ENCODE measurements around the gene TOB1.

The TOB1 gene

DNA sequence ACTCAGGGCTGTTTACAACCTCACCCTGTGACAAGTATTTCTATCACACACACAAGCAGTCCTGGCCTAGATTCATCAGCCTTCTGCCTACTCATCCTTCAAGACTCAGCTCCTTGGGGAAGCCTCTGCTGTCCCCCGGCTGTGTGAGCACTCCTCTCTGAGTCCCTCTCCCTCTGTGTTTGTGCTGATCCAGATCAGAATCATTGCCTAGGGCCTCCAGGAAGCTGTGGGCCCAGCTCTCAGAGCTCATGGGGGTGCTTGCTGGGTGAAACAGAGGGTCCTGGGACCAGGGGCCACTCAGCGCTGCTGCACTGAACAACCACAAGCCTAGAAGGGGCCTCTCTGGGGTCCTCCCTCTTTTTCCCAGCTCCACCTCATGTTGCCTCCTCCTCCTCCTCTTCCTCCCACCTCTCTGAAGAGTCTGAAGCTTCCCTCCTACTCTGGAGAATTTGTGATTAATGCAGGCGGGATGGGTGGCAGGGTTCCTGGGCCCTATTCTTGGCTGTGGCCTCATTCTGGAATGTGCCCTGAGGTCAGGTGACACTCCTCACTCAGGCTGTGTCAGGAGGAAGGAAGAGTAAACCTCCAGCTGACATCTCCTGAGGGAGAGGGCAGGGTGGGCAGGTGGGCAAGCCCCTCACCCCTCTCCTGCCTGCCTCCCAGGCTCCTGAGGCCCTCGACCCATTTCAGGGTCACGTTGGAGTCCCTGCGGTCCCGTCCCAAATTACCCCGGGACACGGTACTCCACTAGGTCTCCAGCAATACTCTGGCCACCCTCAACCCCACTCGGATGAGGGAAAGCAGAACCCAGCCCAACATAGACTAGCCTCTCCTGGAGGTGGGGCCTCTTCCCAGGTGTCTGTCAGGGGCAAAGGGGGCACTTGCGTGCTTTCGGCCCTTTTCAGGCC lies 20.7 kb downstream of the TOB1 start:
- TF ChIP-seq, protein P1, sequence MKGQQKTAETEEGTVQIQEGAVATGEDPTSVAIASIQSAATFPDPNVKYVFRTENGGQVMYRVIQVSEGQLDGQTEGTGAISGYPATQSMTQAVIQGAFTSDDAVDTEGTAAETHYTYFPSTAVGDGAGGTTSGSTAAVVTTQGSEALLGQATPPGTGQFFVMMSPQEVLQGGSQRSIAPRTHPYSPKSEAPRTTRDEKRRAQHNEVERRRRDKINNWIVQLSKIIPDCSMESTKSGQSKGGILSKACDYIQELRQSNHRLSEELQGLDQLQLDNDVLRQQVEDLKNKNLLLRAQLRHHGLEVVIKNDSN (IDR thresholded peaks at IDR 0.05): peak; percentile 53
- TF ChIP-seq ZBTB7A (IDR thresholded peaks at IDR 0.05; ENCODE audit: low read depth): no peak

DNA sequence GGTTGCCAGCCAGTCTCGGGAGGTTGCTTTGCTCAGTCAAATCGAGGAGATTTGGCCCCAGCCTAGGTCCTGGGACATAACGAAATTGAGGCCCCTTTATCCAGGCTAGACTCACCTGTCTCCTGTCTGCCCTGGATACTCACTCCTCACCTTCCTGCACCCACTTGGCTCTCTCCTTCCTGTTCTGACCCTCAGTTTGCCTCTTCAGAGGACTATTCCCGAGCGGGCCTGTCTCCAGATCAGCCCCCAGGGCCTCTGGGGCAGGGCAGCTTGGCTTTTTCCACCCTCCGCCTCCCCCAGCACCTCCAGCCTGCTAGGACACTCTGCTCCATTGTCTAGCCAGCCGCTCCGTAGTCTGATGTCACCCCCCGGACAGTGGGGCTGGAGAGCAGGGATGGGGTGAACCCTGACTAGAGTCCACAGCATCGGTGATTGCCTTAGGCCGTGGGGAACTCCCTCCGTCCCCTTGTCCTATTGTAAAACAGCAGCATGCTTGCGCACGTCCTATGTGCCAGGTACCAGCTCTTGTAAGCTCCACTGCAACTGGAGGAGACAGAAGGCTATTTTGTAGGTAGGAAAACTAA lies 21.9 kb downstream of the TOB1 start:
- TF ChIP-seq RAD21 (IDR thresholded peaks at IDR 0.05; ENCODE audit: low read depth) (no peak), NFIC (IDR thresholded peaks at IDR 0.05) (no peak), FOXM1 (IDR thresholded peaks at IDR 0.05; ENCODE audit: borderline replicate concordance, low read depth) (no peak), CREB1 (IDR thresholded peaks at IDR 0.05; ENCODE audit: low read depth) (no peak), ZBTB7A (IDR thresholded peaks at IDR 0.05; ENCODE audit: low read depth) (no peak), TCF12 (IDR thresholded peaks at IDR 0.05; ENCODE audit: low read depth) (no peak), CEBPB (IDR thresholded peaks at IDR 0.05) (no peak), EP300 (IDR thresholded peaks at IDR 0.05; ENCODE audit: borderline replicate concordance) (no peak), TEAD4 (IDR thresholded peaks at IDR 0.05) (no peak), TAF1 (IDR thresholded peaks at IDR 0.05; ENCODE audit: low read depth) (no peak), EGR1 (IDR thresholded peaks at IDR 0.05) (no peak), YY1 (IDR thresholded peaks at IDR 0.05; ENCODE audit: low read depth) (no peak)
- TF ChIP-seq, protein P2, sequence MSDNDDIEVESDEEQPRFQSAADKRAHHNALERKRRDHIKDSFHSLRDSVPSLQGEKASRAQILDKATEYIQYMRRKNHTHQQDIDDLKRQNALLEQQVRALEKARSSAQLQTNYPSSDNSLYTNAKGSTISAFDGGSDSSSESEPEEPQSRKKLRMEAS (IDR thresholded peaks at IDR 0.05): no peak
- TF ChIP-seq, protein P3, sequence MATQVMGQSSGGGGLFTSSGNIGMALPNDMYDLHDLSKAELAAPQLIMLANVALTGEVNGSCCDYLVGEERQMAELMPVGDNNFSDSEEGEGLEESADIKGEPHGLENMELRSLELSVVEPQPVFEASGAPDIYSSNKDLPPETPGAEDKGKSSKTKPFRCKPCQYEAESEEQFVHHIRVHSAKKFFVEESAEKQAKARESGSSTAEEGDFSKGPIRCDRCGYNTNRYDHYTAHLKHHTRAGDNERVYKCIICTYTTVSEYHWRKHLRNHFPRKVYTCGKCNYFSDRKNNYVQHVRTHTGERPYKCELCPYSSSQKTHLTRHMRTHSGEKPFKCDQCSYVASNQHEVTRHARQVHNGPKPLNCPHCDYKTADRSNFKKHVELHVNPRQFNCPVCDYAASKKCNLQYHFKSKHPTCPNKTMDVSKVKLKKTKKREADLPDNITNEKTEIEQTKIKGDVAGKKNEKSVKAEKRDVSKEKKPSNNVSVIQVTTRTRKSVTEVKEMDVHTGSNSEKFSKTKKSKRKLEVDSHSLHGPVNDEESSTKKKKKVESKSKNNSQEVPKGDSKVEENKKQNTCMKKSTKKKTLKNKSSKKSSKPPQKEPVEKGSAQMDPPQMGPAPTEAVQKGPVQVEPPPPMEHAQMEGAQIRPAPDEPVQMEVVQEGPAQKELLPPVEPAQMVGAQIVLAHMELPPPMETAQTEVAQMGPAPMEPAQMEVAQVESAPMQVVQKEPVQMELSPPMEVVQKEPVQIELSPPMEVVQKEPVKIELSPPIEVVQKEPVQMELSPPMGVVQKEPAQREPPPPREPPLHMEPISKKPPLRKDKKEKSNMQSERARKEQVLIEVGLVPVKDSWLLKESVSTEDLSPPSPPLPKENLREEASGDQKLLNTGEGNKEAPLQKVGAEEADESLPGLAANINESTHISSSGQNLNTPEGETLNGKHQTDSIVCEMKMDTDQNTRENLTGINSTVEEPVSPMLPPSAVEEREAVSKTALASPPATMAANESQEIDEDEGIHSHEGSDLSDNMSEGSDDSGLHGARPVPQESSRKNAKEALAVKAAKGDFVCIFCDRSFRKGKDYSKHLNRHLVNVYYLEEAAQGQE (IDR thresholded peaks at IDR 0.05; ENCODE audit: low read depth): no peak
- TF ChIP-seq, protein P1 (IDR thresholded peaks at IDR 0.05): no peak

DNA sequence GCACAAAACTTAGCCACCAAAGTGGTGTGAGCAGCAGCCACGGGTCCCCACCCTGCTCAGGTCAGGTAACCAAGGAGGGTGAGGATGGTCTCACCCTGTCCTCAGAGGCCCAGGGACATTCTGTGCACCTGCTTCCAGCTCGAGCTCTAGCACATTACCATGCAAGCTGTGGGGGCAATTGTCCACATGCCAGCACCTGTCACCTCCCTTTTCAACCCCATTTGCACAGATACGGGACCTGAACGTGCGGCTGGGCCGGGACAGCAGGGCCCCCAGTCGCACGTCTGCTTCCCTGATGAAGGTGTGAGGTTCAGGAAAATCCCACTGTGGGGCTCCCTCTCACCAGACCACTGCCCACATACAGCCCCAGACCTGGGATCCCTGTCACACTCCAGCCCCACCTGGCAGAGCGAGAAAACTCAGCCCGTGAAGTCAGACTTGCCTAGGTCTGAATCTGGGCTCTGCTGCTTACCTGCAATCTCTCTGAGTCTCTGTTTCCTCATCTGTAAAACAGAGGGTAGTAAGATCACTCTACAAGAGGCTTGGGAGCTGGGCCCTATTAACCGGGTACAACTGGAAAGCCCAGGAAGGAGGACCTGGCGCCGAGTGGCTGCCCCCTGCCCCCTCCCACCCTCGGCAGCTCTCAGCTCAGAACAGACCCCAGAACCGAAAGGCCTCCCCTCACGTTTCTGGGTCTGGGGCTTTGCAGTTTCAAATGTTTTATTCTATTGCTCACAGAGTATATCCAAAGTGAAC lies 22.8 kb downstream of the TOB1 start:
- TF ChIP-seq NFIC (IDR thresholded peaks at IDR 0.05): no peak

DNA sequence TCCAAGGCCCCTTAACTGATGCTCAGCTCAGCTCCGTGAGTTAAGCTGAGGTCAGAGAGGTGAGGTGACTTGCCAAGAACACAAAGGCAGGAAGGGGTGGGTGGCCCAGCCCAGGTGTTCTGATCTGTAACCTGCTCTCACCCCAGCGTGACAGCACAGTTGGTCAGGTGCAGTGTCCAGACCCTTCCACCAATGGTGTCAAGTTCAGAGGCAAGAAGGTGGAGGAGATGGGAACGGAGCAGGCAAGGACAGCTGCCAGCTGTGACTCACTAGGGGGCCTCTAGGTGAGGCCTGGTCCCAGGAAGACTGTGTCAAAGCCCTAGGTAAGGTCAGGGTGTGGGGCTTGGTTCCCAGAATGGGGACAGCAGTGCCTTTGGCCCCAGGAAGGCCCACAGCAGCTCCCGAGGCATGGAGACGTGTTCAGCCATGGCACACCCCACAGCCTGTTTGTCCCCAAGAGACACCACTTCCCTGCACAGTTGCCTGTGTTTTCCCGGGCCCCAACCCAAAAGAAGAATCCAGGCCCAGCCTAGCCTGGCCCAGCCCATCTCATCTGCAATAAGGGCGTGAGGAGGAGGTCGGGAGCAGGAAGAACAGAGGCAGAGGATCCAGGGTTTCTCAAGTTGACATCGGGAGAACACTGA lies 23.5 kb downstream of the TOB1 start:
- TF ChIP-seq EP300 (IDR thresholded peaks at IDR 0.05; ENCODE audit: borderline replicate concordance) (no peak), CEBPB (IDR thresholded peaks at IDR 0.05) (no peak), TEAD4 (IDR thresholded peaks at IDR 0.05) (no peak), RAD21 (IDR thresholded peaks at IDR 0.05; ENCODE audit: low read depth) (no peak), TAF1 (IDR thresholded peaks at IDR 0.05; ENCODE audit: low read depth) (no peak), FOXM1 (IDR thresholded peaks at IDR 0.05; ENCODE audit: borderline replicate concordance, low read depth) (no peak), YY1 (IDR thresholded peaks at IDR 0.05; ENCODE audit: low read depth) (no peak), NFIC (IDR thresholded peaks at IDR 0.05) (no peak), TCF12 (IDR thresholded peaks at IDR 0.05; ENCODE audit: low read depth) (no peak), ZBTB7A (IDR thresholded peaks at IDR 0.05; ENCODE audit: low read depth) (no peak), EGR1 (IDR thresholded peaks at IDR 0.05) (no peak), CREB1 (IDR thresholded peaks at IDR 0.05; ENCODE audit: low read depth) (no peak)
- TF ChIP-seq, protein P2 (IDR thresholded peaks at IDR 0.05): no peak
- TF ChIP-seq, protein P1 (IDR thresholded peaks at IDR 0.05): no peak
- TF ChIP-seq, protein P3 (IDR thresholded peaks at IDR 0.05; ENCODE audit: low read depth): no peak

All from Ishikawa (cell line).